Stimulated activated CD8-positive, alpha-beta memory T cell treated with anti-CD3 and anti-CD28 coated beads, Interleukin-4, amount 100 ng/mL, for 4 hours (primary cell): Measurements from ENCODE around the gene NPHS1.
"Not testable (repeated sequence)": the region's sequence is repeated elsewhere in the genome, so short reads cannot be mapped to it uniquely, and the experiment has no call there.

ENCODE experiments used
- DNase-seq, 2 donors: peaks; one replicate each; pipeline ENCODE4 v3.0.0-alpha.2; 2020; ENCODE audit warnings: low read depth in 2 of 2, low spot score in 1 of 2

The NPHS1 gene

GRCh38 chr19:35874392-35874930, 22.2 kb upstream of the NPHS1 start:
- no peak for DNase-seq

- DNase-seq: no peak
Observed at GRCh38 chr19:35872180-35872579, 19.9 kb upstream of the NPHS1 start.

GRCh38 chr19:35871611-35872010, 19.3 kb upstream of the NPHS1 start:
- DNase-seq: no peak

- no peak for DNase-seq
Observed at GRCh38 chr19:35870798-35871197, 18.5 kb upstream of the NPHS1 start.

- not testable (repeated sequence) for DNase-seq
Observed at GRCh38 chr19:35870124-35870736, 17.9 kb upstream of the NPHS1 start.

- DNase-seq: peak; percentile 35 to 64
Observed at GRCh38 chr19:35869327-35870123, 17.2 kb upstream of the NPHS1 start.

- DNase-seq: no peak
Observed at GRCh38 chr19:35868823-35869326, 16.6 kb upstream of the NPHS1 start.

GRCh38 chr19:35868172-35868822, 16.0 kb upstream of the NPHS1 start, which contains the start of gene APLP1:
APLP1 (plus strand) TSS chr19:35868574; CDS start chr19:35868637, 63 bp downstream.
- DNase-seq: peak in 1 of 2 donors; percentile 49

GRCh38 chr19:35863018-35863417, 10.7 kb upstream of the NPHS1 start:
- no peak for DNase-seq

GRCh38 chr19:35862528-35862927, 10.2 kb upstream of the NPHS1 start:
- no peak for DNase-seq

- no peak for DNase-seq
Observed at GRCh38 chr19:35861640-35862160, 9.4 kb upstream of the NPHS1 start.

- DNase-seq: no peak
Observed at GRCh38 chr19:35860818-35861639, 8.7 kb upstream of the NPHS1 start.

- no peak for DNase-seq
Observed at GRCh38 chr19:35860436-35860817, 8.1 kb upstream of the NPHS1 start.

GRCh38 chr19:35859414-35859813, 7.1 kb upstream of the NPHS1 start:
- no peak for DNase-seq

GRCh38 chr19:35858311-35858710, 6.0 kb upstream of the NPHS1 start:
- DNase-seq: no peak

- no peak for DNase-seq
Observed at GRCh38 chr19:35856546-35857149, 4.3 kb upstream of the NPHS1 start, which contains the start of gene KIRREL2. KIRREL2 (plus strand) TSS chr19:35856911; CDS start chr19:35857120, 209 bp downstream.

GRCh38 chr19:35853038-35853756, 893 bp upstream of the NPHS1 start:
- no peak for DNase-seq

GRCh38 chr19:35851213-35852028, 883 bp downstream of the NPHS1 start:
- DNase-seq: no peak
